Activated CD4-positive, alpha-beta T cell treated with anti-CD3 and anti-CD28 coated beads, Interleukin-2, amount 50 U/mL, for 16 hours (primary cell): ENCODE data around the gene ZFP36L1.

ENCODE experiments used
- DNase-seq: peaks from one replicate; pipeline ENCODE4 v3.0.0-alpha.2; 2020

The ZFP36L1 gene, protein sequence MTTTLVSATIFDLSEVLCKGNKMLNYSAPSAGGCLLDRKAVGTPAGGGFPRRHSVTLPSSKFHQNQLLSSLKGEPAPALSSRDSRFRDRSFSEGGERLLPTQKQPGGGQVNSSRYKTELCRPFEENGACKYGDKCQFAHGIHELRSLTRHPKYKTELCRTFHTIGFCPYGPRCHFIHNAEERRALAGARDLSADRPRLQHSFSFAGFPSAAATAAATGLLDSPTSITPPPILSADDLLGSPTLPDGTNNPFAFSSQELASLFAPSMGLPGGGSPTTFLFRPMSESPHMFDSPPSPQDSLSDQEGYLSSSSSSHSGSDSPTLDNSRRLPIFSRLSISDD

DNA sequence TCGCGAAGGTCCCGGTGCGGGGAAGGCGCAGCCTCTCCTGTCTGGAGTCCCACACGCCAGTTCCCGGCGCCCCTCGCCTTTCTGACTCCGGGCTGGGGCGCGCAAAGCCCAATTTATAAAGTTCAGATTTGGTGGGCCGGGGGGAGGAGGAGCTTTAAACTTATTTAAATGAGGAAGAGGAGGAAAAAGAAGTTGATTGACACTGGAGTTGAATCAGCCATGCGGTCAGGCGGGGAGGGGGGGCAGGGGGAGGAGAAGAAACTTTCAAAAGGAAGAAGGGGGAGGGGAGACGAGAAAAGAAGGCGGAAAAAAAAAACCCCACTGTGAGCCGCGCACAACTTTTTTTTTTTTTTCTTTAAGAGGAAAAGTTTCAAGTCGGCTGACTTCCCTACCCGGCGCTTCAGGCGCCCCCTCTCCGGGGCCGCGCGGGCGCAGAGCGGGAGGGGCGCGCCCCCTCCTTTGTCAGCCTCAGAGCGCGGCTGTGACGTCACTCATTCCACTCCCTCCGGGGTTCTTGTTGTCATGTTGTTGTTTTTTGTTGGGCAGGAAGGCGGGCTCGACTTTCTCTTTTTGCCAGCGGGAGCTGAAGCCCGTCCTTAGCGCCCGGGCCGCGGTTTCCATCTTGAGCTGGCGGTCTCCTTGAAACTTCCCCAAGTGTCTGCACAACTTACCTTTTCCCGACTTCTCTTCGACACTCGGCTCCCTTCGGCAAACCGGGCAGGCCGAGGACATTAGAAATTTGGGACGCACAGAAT lies at the start of gene ZFP36L1:
TSS of gene ZFP36L1 (minus strand) at position 89 of the 755 bp plus-strand sequence. CDS start 129 bp downstream, outside the sequence.
- DNase-seq: peak; percentile 95

DNA sequence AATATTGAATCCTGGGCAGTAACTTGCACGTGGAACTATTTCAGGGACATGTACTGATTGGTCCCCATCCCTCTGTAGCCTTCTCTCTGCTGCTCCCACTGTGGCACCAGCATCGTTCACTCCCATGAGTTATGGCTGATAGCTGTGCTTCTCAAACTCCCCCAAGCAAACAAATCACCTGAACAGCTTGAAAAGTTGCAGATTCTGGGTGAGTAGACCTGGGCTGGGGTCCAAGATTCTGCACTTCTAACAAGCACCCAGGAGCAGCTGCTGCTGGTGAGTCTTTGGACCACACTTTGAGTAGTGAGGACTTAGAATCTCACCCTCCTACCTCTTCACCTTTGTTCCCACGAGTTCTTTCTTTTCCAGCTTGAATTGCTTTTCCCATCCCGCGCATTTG lies 49.4 kb upstream of the ZFP36L1 start:
- no peak for DNase-seq

GRCh38 chr14:68841016-68841809 lies 48.3 kb upstream of the ZFP36L1 start:
- no peak for DNase-seq

DNA sequence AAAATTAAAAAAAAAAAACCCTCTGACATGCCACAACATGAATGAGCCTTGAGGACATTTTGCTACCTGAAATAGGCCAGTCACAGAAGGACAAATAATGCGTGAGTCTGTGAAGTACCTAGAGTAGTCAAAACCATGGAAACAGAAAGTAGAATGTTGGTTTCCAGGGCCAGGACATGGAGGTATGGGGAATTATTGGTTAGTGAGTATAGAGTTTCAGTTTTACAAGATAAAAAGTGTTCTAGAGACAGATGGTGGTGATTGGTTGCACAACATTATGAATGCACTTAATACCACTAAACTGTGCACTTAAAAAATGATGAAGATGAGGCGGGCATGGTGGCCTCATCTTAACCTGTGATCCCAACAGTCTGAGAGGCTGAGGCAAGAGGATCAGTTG lies 47.6 kb upstream of the ZFP36L1 start:
- peak; percentile 51 for DNase-seq

DNA sequence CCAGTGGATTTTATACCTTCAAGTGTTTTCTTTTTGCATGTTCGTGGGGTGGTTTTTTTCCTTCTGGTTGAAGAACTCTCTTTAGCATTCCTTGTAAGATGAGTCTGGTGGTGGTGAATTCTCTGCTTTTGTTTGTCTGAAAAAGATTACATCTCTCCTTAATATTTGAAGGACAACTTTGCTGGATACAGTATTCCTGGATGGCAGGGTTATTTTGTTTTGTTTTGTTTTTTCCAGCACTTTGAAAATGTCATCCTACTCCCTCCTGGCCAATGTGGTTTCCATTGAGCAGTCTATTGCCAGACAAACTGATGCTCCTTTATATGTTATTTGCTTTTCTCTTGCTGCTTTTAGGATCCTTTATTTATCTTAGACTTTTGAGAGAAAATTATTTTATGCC lies 43.2 kb upstream of the ZFP36L1 start:
- DNase-seq: no peak

GRCh38 chr14:68834816-68835215 lies 41.9 kb upstream of the ZFP36L1 start:
- no peak for DNase-seq

DNA sequence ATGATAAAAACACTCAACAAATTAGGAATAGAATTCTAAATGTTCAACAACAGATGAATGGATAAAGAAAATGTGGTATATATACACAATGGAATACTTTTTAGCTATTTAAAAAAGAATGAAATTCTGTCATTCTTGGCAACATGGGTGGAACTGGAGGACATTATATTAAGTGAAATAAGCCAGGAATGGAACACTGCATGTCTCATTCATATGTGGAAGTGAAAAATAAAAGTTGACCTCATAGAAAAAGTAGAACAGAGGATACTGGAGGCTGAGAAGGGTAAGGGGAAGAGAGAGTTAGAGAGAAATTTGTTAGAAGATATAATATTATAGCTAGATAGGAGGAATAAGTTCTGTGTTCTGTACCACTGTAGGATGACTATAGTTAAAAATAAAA lies 35.8 kb upstream of the ZFP36L1 start:
- no peak for DNase-seq

DNA sequence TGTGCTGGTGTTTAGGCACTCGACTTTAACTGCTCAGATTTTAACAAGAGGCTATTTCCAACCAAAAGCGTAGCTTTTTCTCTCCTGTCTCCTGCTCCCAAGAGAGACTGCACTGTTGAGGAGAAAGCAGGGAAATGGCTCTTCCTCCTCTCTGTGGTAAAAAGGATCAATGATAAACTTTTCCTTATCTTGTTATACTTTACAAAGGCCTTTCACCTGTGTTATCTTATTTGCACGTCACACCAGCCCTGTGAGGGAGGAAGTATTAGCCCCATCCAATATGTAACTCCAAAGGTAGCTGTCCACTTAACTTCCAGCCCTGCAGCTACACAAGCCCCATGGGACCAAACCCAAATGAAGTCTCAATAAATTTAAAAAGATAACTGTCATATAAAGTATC lies 32.9 kb upstream of the ZFP36L1 start:
- DNase-seq: no peak

DNA sequence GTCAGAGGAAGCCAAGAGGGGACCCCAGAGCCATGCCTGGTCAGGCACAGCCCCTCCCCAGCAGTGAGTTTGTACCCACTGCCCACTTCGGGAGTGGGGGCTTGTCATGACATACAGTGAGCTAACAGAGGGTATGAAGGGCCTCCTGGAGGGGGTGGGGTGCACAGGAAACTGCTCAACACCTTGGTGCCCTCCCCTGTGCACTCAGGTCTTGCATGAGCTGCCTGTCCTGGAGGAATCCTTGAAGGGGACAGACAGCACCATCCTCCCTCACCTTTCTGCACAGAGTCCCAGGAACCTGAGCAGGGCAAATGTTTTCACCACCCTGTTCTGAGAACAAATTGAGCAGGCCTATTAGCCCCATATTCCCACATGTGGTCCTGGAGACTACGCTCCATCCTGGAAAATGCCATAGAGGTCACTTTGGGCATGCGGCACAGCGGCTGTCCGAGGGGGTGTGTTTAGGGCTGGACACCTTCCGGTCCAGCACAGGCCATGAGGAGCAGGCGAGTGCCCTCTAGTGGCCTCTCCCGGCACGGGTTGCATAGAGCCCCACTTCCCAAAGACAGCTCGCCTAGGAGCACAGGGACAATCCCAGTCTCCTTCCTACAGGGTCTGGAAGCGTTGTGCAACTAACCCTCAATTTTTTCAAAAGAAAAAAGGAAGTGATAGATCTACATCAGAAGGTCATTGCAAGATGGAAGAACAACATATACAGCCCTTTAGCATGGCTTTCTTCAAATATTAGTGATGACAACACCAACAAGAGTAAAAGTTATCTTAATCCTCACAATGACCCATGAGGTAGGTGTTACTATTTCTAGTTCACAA lies 31.9 kb upstream of the ZFP36L1 start:
- peak; percentile 48 for DNase-seq

- no peak for DNase-seq
These were observed 31.3 kb upstream of the ZFP36L1 start for GRCh38 chr14:68824207-68824516.

- DNase-seq: no peak
These were observed 30.8 kb upstream of the ZFP36L1 start for GRCh38 chr14:68823434-68824206.

DNA sequence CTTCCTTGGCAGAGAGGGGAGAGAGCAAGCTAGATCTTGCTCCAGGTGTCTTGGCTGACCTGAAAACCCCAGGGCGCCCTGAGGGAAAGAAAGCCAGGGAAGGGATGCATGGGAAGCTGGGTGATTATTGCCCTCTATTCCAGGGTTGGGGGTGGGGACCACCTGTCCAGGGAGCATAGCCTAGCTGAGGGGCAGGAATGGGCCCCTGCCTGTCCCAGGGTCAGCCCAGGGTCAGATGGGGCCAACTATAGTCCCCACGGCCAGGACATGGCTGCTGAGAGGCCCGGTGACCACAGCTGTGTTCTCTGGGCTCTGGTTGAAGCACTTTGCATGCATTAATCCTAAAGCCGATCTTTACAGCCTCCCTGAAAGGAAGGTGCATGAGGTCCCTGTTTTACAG lies 30.1 kb upstream of the ZFP36L1 start:
- no peak for DNase-seq

DNA sequence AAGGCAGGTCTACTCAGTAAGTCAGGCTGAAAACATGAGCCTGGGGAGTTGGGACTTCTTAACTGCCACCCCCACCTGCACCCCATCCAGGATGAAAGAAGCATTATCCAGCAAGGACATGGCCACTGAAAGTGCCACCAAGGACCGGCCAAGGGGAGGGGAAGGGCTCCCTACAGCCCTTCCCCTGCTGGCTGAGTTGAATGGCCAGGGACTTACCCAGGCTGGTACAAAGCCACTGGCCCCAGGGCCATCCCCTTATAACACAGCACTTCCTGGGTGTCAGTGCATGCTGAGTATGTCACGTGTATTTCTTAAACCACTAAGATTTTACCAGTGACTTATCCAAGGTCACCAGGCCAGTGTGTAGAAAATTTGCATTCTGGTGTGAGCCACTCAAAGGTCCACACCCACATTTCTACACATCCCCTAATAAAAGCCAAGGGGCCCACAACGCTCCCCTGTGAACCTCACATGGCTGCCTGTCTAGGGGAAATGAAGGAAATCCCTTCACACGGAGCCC lies 29.3 kb upstream of the ZFP36L1 start:
- DNase-seq: no peak

- no peak for DNase-seq
These were observed 28.3 kb upstream of the ZFP36L1 start for GRCh38 chr14:68820999-68821683.

GRCh38 chr14:68820536-68820935 lies 27.7 kb upstream of the ZFP36L1 start:
- DNase-seq: peak; percentile 48

DNA sequence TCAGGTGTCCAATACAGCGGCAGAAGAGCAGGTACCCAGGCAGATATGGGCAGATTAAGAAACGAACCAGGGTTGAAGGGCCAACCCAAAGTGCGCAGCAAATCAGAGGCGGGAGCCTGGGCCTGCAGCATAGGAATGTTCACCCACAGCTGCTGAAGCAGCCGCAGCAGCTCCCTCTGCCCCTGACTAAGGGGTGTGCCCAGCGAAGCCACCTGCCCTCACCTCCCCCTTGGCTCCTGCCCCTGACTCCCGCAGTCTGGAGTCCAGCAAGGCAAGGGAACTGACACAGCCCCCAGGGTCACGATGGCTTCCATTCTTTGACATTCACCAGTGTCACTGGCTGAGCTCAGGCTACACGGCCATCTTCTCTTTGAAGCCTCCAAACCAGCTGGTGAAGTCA lies 27.3 kb upstream of the ZFP36L1 start:
- no peak for DNase-seq

- no peak for DNase-seq
These were observed 26.4 kb upstream of the ZFP36L1 start for GRCh38 chr14:68819260-68819691.

GRCh38 chr14:68817506-68818212 lies 24.8 kb upstream of the ZFP36L1 start:
- DNase-seq: no peak

DNA sequence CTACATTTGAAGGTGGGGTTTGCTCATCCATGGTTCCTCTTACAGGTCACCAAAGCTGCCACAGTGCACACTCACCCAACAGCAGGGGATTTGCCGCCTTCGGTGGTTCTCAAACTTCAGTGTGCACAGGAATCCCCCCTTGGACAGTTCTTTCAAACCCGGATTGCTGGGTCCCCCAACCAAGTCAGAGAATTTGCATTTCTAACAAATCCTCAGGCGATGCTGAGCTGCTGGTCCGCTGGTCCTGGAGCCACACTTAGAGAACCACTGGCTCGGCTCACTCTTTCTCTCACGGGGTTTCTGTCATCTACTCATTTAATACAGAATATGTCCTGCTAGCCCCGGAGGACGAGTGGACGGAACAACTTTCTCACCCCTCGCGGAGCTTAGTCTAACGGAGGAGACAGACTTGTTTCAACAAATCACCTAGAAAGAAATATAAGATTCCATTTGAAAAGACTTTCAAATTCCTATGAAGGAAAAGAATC lies 24.1 kb upstream of the ZFP36L1 start:
- no peak for DNase-seq
